ENCODE data around the gene STARD3. TPM values are rescaled to one million over a fixed set of nuclear protein-coding genes. Genes with fewer than 3 reads are reported as not detected.

STARD3 gene
- total and polyA plus RNA-seq, 2 of the 13 experiments (the other 11 are each of a cell fraction or from before 2014, with no cell fraction given): 34.6 to 100 TPM

GRCh38 chr17:39687546-39688474 lies 50.9 kb downstream of the STARD3 start, which contains the start of gene PGAP3 (continued):
- TF ChIP-seq ZNF776 (CRISPR knock-in tag; IDR thresholded peaks at IDR 0.05) (no peak), FIP1L1 (IDR thresholded peaks at IDR 0.05; ENCODE audit: borderline replicate concordance, insufficient read depth, low read depth, low read length) (no peak), CREM (IDR thresholded peaks at IDR 0.05) (peak; percentile 59; the same call in 1 of the 2 replicates), CREM (CRISPR knock-in tag; IDR thresholded peaks at IDR 0.05) (no peak), ETV5 (CRISPR knock-in tag; IDR thresholded peaks at IDR 0.05; ENCODE audit: borderline replicate concordance) (peak; percentile 94), MLXIP (CRISPR knock-in tag; IDR thresholded peaks at IDR 0.05; ENCODE audit: borderline replicate concordance) (no peak), PHF21A (CRISPR knock-in tag; IDR thresholded peaks at IDR 0.05) (peak; percentile 67), YY1 (IDR thresholded peaks at IDR 0.05; ENCODE audit: insufficient read depth, insufficient replicate concordance, low read depth, low read length) (peak; percentile 87), ZNF816 (CRISPR knock-in tag; IDR thresholded peaks at IDR 0.05; ENCODE audit: borderline replicate concordance) (peak; percentile 42; the same call in 1 of the 2 replicates), ZNF792 (CRISPR knock-in tag; IDR thresholded peaks at IDR 0.05) (peak; percentile 28; the same call in 1 of the 2 replicates), ZNF354B (CRISPR knock-in tag; IDR thresholded peaks at IDR 0.05) (peak; percentile 63; the same call in 1 of the 2 replicates), IRX3 (CRISPR knock-in tag; IDR thresholded peaks at IDR 0.05; ENCODE audit: borderline replicate concordance, low read depth) (no peak), IKZF1 (IDR thresholded peaks at IDR 0.05) (no peak), ELK4 (CRISPR knock-in tag; IDR thresholded peaks at IDR 0.05; ENCODE audit: borderline replicate concordance) (no peak), MEIS2 (CRISPR knock-in tag; IDR thresholded peaks at IDR 0.05) (no peak; the same call in 1 of the 2 replicates), ZNF274 (CRISPR knock-in tag; IDR thresholded peaks at IDR 0.05) (no peak), ZNF101 (CRISPR knock-in tag; IDR thresholded peaks at IDR 0.05; ENCODE audit: borderline replicate concordance, low read depth) (no peak), ZNF546 (CRISPR knock-in tag; conservative IDR thresholded peaks at IDR 0.05) (0 out of 2 replicates have a peak, but pooled peaks have one; percentile 3), ZNF124 (CRISPR knock-in tag; IDR thresholded peaks at IDR 0.05) (no peak; the same call in 1 of the 2 replicates), ZNF20 (CRISPR knock-in tag; IDR thresholded peaks at IDR 0.05) (no peak), ARNTL (CRISPR knock-in tag; IDR thresholded peaks at IDR 0.05) (no peak), SNAI1 (CRISPR knock-in tag; IDR thresholded peaks at IDR 0.05; ENCODE audit: borderline replicate concordance) (no peak)
- TF ChIP-seq, protein P1, sequence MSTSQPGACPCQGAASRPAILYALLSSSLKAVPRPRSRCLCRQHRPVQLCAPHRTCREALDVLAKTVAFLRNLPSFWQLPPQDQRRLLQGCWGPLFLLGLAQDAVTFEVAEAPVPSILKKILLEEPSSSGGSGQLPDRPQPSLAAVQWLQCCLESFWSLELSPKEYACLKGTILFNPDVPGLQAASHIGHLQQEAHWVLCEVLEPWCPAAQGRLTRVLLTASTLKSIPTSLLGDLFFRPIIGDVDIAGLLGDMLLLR (CRISPR knock-in tag; IDR thresholded peaks at IDR 0.05): no peak
- TF ChIP-seq, protein P2, sequence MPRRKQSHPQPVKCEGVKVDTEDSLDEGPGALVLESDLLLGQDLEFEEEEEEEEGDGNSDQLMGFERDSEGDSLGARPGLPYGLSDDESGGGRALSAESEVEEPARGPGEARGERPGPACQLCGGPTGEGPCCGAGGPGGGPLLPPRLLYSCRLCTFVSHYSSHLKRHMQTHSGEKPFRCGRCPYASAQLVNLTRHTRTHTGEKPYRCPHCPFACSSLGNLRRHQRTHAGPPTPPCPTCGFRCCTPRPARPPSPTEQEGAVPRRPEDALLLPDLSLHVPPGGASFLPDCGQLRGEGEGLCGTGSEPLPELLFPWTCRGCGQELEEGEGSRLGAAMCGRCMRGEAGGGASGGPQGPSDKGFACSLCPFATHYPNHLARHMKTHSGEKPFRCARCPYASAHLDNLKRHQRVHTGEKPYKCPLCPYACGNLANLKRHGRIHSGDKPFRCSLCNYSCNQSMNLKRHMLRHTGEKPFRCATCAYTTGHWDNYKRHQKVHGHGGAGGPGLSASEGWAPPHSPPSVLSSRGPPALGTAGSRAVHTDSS (CRISPR knock-in tag; conservative IDR thresholded peaks at IDR 0.05): no peak

Measured in HepG2 (cell line).